Skeletal muscle tissue (tissue), 4 donors: Measurements from ENCODE around the gene RSU1. TPM values are rescaled to one million over a fixed set of nuclear protein-coding genes. Genes with fewer than 3 reads are reported as not detected.

Experiments used
- H3K27ac ChIP-seq: one replicate; pipeline ENCODE4 v1.7.0; 2013; ENCODE audit warnings: mild to moderate bottlenecking, low read depth, low read length, inconsistent platforms
- H3K27me3 ChIP-seq, 3 donors: one replicate each; pipeline ENCODE4 v1.7.0; 2013; ENCODE audit warnings: low read length in 3 of 3; ENCODE audit not compliant: control insufficient read depth in 3 of 3, insufficient read depth in 3 of 3
- H3K36me3 ChIP-seq, 3 donors: one replicate each; pipeline ENCODE4 v1.7.0; 2013; ENCODE audit warnings: low read length in 3 of 3; ENCODE audit not compliant: control insufficient read depth in 3 of 3, insufficient read depth in 3 of 3
- H3K4me1 ChIP-seq, 3 donors: one replicate each; pipeline ENCODE4 v1.7.0; 2013; ENCODE audit warnings: low read length in 3 of 3, mild to moderate bottlenecking in 3 of 3; ENCODE audit not compliant: control insufficient read depth in 3 of 3, insufficient read depth in 3 of 3
- H3K4me3 ChIP-seq, 3 donors: one replicate each; pipeline ENCODE4 v1.7.0; 2013; ENCODE audit warnings: low read length in 3 of 3
- H3K9ac ChIP-seq, 3 donors: one replicate each; pipeline ENCODE4 v1.7.0; 2013; ENCODE audit warnings: low read length in 3 of 3, mild to moderate bottlenecking in 3 of 3, moderate library complexity in 2 of 3, low read depth in 1 of 3
- H3K9me3 ChIP-seq, 3 donors: one replicate each; pipeline ENCODE4 v1.7.0; 2013; ENCODE audit warnings: low read length in 3 of 3; ENCODE audit not compliant: control insufficient read depth in 3 of 3
- total RNA-seq: library from RNA; depleted of rRNA; stranded (reverse); fragments of >200 nt; gene quantifications from one replicate; pipeline ENCODE4 v1.2.3, GENCODE V29; 2014
- donor health status: Osteomylitis.

The RSU1 gene
- total RNA-seq, 1 donor from 2014 or later: 35.0 TPM

DNA sequence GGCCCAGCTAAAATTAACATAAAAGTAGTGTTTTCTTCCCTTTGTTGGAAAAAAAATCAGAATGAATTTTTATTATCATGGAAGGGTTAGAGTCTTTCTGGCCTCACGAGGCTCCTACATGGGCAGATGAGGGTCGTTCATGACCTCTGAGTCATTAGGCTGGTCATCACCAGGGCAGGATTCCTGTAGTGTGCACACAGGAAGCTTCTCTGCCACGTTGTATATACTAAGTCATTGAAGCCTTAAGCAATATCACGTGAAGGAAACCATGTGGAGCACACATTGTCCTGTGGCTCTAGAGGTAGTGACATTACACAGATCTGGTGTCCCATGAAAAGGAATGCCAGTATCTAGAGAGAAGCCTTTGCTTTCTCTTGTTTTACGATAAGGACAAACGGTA is 210.8 kb downstream of the RSU1 start:
- H3K4me1 ChIP-seq: no peaks in the 10 kb centered on the region
- H3K36me3 ChIP-seq: peaks cover 0 to 4% (median 0%) of the 10 kb centered on the region in 3 donors
- no peak overlapping the region for H3K4me3 ChIP-seq
- no peak overlapping the region for H3K9ac ChIP-seq
- no peaks in the 10 kb centered on the region for H3K9me3 ChIP-seq
- H3K27ac ChIP-seq: no peak overlapping the region
- no peaks in the 10 kb centered on the region for H3K27me3 ChIP-seq

DNA sequence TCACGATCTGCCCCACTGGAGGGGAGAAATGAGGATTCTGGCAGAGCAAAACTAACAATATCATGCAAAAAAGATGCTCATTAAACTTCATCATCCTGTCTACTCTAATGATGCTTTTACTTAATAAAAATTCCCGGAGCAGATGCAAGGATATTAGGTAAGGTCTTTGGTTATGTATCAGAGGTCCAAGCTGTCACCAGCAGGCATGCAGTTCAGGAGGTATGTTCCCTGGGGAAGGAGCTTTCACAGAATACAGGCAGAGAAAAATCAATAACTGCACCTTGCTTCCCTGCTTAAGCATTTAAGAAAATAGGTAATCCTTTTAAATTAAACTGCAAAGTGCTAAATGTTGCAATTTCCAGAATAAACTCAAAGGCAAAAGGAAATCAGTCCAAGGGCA is 213.9 kb downstream of the RSU1 start:
- Histone ChIP-seq H3K9ac (no peak overlapping the region), H3K4me1 (no peaks in the 10 kb centered on the region), H3K27me3 (no peaks in the 10 kb centered on the region)

DNA sequence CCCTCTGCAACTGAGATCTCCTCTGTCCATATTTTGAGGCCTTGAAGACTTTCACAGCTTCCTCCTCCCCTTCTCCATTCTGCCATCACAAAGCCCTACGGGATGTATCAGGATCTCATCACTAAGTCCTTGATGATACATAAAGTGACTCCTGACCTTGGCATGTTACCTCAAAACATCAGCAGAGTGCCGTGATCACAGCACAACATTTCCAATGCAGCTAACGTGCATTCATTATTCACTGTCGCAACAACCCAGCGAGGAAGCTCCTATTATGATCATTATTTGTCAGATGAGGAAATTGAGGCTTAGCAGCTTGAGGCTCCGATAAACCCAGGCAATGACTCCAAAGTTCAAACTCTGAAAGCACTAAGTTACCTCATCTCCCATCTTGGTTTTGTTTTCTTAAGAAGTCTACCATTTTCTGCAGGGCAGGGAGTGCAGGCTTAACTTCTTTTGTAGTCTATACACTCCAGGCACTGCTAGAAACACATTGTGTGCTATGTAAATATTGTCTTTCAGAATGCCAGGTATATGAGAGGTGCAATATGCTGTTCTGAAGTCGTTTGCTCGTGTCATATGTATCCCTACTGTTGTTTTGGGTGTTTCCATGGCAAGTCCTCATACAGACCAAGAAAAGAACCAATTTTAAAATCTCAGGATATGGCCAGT is 215.0 kb downstream of the RSU1 start:
- Histone ChIP-seq H3K36me3 (peaks cover 0 to 6% (median 3%) of the 10 kb centered on the region in 3 donors), H3K4me1 (no peaks in the 10 kb centered on the region), H3K9me3 (no peaks in the 10 kb centered on the region), H3K4me3 (no peak overlapping the region), H3K9ac (no peak overlapping the region), H3K27me3 (no peaks in the 10 kb centered on the region), H3K27ac (no peak overlapping the region)

More for the DNA sequence above, 213.9 kb downstream of the RSU1 start:
- H3K4me3 ChIP-seq: no peak overlapping the region
- H3K36me3 ChIP-seq: peaks cover 0 to 4% (median 0%) of the 10 kb centered on the region in 3 donors
- no peaks in the 10 kb centered on the region for H3K9me3 ChIP-seq
- H3K27ac ChIP-seq: no peak overlapping the region

DNA sequence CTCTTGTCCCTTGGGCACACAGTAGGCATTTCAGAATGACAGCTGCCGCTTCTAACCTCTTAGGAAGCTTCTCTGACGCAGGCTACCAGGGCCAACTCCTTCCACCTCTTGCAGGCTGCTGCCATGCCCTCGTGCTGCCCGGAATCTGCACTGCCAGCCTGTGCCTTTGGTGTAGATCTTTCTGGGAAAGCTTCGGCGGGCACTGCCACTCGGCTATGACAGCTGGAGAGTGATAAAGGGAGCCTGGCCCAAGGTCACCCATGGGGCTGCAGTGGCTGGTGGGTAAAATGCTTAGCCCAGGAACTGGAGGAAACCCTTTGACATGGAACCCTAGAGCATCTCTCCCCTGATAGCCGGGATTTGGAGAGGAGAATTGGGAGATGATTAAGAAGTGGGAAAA is 217.6 kb downstream of the RSU1 start:
- Histone ChIP-seq H3K36me3 (peaks cover 0 to 5% (median 5%) of the 10 kb centered on the region in 3 donors), H3K4me3 (no peak overlapping the region), H3K4me1 (no peaks in the 10 kb centered on the region), H3K27ac (no peak overlapping the region), H3K9ac (no peak overlapping the region), H3K9me3 (no peaks in the 10 kb centered on the region), H3K27me3 (no peaks in the 10 kb centered on the region)

DNA sequence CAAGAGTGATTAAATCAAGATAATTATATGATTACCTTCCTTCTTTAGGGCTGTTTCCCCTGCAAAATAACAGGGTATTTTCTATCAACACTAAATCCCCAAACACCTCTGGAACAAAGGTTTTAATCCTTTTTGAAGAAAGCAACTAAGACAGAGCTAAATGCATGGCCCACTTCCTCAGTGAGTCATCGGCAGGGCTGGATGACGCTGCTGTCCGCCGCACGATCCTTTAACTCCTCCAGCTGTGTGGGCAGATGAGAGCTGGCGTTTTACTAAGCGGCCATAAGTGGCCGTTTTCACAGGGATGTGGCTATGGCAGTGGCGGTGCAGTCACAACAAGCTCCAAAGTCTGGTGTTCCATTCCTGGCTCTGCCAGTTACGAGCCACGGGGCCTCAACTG is 219.6 kb downstream of the RSU1 start:
- no peaks in the 10 kb centered on the region for H3K9me3 ChIP-seq
- no peaks in the 10 kb centered on the region for H3K27me3 ChIP-seq
- no peaks in the 10 kb centered on the region for H3K4me1 ChIP-seq
- peaks cover 0 to 10% (median 9%) of the 10 kb centered on the region in 3 donors for H3K36me3 ChIP-seq
- no peak overlapping the region for H3K27ac ChIP-seq
- no peak overlapping the region for H3K9ac ChIP-seq
- no peak overlapping the region for H3K4me3 ChIP-seq

DNA sequence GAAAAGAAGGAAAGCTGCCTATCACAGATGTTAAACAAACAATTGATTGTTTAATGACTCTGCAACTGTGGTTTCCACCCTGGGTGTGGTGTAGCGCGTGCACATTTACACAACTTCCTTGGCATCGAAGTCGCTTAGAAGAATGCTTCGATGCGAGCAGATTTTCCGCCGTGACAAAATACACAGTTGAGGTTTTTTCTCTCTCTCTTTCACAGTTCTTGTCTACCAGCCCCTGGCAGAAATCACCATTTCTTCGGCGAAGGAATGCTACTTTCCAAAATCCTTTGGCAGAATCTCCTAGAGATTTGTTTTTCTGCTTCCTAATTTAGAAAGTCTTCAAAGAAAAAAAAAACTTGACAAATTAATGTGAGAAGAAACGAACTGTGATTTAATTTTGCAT is 224.8 kb downstream of the RSU1 start:
- Histone ChIP-seq H3K9ac (no peak overlapping the region), H3K4me3 (no peak overlapping the region), H3K27me3 (no peaks in the 10 kb centered on the region), H3K4me1 (no peaks in the 10 kb centered on the region), H3K27ac (no peak overlapping the region), H3K36me3 (peaks cover 0 to 10% (median 9%) of the 10 kb centered on the region in 3 donors), H3K9me3 (no peaks in the 10 kb centered on the region)

DNA sequence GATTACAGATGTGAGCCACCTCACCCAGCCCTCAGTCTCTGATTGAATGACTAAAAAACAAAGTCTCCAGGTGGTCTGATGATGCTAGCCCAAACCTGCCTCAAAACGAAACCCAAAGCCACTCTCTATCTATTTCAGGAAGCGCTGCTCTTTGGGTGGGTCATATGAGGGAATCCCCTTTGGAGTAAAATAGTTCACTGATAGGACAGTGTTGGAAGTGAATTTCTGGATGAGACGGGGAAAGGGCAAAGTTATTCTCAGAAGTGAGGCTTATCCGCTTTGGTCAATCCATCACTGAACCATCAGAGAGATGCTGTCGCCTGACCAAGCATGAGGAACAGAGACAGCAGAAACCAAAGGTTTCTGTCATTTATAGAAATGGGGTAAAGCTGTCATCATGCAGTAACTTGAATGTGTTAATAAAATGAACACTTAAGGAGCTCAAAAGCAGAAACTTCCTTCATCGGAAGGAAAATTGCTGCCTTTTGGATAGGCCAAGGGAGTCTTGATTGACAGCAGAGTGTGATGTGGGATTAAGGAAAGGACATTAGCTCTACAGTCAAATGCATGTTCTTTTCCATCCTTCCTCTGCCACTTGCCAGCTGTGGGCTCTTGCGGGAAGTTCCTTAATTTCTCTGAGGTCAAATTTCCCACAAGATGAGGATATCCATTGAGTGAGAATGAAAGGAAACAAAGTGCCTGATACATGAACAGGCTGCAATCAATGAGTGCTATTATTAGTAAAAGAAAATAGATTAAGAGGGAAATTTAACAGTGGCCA is 230.7 kb downstream of the RSU1 start:
- no peak overlapping the region for H3K9ac ChIP-seq
- H3K36me3 ChIP-seq: no peaks in the 10 kb centered on the region
- H3K9me3 ChIP-seq: no peaks in the 10 kb centered on the region
- no peak overlapping the region for H3K27ac ChIP-seq
- H3K4me1 ChIP-seq: peaks cover 3 to 11% (median 4%) of the 10 kb centered on the region in 3 donors
- no peaks in the 10 kb centered on the region for H3K27me3 ChIP-seq
- no peak overlapping the region for H3K4me3 ChIP-seq

DNA sequence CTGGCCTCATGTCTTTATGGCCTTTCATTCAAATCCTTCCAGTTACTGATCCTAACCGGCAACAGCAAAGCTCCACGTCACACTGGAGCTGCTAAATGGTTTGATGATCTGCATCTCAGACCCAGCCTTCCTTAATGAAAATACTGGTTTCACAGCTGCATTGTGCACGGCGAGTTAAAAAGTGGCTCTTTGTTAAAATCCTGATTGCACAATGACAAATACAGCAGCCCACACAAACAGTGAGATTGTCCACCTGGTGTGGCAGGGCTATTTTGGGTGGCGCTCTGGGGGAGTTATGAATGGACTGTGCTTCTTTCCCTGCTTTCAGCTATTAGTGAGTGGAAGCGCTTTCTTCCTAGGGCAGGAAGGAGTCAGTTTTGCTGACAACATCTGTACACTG is 232.1 kb downstream of the RSU1 start:
- Histone ChIP-seq H3K27ac (no peak overlapping the region), H3K27me3 (no peaks in the 10 kb centered on the region), H3K4me3 (no peak overlapping the region), H3K9ac (no peak overlapping the region), H3K4me1 (peaks cover 3 to 11% (median 4%) of the 10 kb centered on the region in 3 donors), H3K36me3 (no peaks in the 10 kb centered on the region), H3K9me3 (no peaks in the 10 kb centered on the region)

DNA sequence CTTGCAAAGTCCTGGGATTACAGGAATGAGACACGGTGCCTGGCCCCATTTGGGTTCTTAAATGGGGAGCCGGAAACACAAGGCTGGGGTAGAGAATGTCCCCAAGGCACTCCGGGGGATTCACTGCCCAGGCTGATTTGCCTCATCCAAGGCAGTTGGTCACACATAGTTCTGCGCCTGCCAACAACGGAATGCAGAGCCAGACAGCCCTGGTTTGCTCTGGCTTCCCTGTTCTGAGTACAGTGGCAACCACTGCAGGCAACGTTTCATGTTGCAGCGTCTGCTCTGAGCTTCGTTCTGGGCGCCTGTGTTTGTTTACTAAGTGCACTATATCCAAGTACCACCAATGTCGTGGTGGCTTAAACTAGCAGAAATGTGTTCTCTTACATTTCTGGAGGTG is 233.8 kb downstream of the RSU1 start:
- Histone ChIP-seq H3K9ac (peak overlapping the region; percentile 14 to 65 (median 50)), H3K27me3 (no peaks in the 10 kb centered on the region), H3K27ac (no peak overlapping the region), H3K9me3 (no peaks in the 10 kb centered on the region), H3K4me3 (peak overlapping the region; percentile 16 to 61 (median 54)), H3K4me1 (peaks cover 3 to 11% (median 4%) of the 10 kb centered on the region in 3 donors), H3K36me3 (no peaks in the 10 kb centered on the region)

DNA sequence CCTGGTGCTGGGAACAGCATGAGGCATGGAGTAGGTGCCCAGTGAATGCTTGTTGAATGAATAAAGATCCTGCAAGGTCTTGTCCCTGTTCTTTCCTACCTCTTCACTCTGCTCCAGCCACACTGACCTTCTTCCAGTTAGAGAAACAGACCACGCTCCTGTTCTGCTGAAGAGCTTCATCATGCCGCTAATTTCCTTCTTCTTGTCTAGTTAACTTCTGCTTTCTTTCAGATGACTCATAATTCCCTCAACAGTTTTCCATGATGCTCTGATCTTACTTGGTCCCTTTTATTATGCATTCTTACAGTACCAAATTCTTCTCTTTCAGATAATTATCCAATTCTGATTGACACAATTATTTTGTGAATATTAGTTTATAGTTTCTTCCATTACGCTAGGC is 236.0 kb downstream of the RSU1 start:
- H3K9me3 ChIP-seq: peaks cover 0 to 4% (median 0%) of the 10 kb centered on the region in 3 donors
- H3K4me3 ChIP-seq: no peak overlapping the region
- no peaks in the 10 kb centered on the region for H3K27me3 ChIP-seq
- H3K27ac ChIP-seq: no peak overlapping the region
- H3K4me1 ChIP-seq: peaks cover 3 to 11% (median 4%) of the 10 kb centered on the region in 3 donors
- no peak overlapping the region for H3K9ac ChIP-seq
- no peaks in the 10 kb centered on the region for H3K36me3 ChIP-seq
